8988T (cell line): ENCODE data around the gene CDCA3.
A peak's percentile ranks its signal among the peaks of the same experiment; 100 is the strongest.

Experiments used
- DNase-seq: peaks from one replicate; pipeline ENCODE4 v3.0.0; 2011

CDCA3 gene

DNA sequence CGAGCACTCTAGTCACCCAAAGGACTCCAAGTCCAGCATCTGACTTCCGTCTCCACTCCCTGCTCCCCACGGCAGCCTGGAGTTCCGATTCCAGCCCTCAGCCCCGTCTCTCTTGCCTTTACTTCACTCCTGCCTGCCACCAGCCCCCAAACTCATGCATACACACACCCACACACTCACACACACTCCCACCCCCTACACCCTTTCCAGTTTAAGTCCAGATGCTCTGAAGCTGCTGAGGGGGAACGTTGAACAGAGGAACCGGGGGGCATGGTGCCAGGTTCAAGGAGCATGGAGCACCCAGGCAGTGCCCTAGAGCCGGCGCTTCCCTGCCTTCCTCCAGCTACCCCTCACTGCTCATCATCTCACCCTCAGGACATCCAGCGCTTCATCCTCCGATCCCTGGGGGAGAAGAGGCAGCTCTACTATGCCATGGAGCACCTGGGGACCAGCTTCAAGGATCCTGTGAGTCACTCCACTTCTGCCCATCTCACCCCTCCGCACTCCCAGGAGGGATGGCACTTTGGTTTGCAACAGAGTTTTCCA, 19.6 kb downstream of the CDCA3 start:
- no peak for DNase-seq

DNA sequence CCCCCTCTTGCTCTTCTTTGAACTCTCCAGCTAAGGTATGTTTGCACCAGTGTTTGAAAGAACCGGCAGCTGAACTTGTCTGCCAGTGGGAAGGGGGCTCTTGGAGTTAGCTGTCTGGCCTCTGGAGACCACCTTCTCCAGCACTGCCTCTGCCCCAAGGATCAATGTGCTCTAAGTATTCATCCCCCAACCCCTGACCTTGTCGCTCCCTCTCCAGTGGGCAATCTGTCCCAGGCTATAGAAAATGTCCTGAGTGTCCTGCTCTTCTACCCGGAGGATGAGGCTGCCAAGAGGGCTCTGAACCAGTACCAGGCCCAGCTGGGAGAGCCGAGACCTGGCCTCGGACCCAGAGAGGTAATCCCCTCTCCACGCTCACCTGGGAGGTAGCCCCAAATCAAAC, 20.1 kb downstream of the CDCA3 start:
- no peak for DNase-seq

- DNase-seq: no peak
These were observed 20.7 kb downstream of the CDCA3 start for GRCh38 chr12:6830286-6830890.

DNA sequence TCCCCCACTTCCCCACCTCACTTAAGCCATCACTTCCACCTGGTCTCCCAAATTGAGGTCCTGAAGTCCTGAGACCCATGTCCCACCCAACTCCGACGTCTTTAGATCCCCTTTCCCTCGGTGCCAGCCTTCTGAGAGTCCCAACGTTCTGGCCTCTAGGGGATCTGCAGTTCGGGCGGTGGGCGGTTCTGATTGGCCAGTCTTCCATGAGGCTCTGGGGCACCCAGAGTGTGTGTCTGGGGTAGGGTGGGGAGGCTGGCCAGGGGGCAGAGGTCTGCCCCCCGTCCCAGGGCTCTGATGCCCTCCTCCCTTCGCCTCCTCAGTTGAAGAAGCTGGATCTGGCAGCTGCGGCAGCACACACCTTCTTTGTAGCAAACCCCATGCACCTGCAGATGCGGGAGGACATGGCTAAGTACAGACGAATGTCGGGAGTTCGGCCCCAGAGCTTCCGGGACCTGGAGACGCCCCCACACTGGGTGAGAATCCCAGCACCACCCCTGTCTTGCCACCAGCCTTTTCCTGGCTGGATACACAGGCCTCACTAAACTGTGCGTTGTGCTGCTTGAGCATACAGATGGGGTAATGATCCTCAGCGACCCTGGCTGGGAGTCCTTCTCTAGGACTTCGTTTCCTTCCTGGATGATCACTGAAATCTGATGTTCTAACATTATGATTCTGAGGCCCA, 21.4 kb downstream of the CDCA3 start:
- DNase-seq: no peak

GRCh38 chr12:6828781-6829535, 22.1 kb downstream of the CDCA3 start:
- no peak for DNase-seq

DNA sequence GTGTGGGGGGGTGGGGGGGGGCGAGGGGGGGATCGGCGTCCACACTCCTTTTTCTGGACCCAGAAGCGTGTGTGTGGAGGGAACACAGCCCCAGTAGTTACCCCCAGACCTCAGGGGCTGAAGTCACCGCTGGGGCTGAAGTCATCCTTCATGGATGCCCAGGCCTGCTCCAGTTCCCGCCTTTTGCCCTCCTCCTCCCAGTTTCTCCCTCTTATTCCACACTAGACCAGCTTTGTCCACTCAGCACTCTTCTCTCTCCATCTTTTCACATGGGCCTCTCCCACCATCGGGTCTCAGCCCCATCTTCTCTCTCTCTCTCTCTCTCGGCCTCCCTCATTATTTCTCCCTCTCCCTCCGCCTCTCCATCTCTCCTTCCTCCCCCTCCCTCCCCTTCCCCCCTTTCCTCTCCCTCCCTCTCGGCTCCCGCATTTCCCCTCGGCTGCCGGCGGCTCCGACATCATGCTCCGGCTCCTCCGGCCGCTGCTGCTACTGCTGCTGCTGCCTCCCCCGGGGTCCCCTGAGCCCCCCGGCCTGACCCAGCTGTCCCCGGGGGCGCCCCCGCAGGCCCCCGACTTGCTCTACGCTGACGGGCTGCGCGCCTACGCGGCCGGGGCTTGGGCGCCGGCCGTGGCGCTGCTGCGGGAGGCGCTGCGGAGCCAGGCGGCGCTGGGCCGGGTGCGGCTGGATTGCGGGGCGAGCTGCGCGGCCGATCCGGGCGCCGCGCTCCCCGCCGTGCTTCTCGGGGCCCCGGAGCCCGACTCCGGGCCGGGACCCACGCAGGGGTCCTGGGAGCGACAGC, 22.9 kb downstream of the CDCA3 start, which contains the start of gene P3H3:
Gene P3H3 (plus strand): TSS at position 426 of the 799 bp plus-strand sequence. CDS start 34 bp downstream, at position 460.
- no peak for DNase-seq

DNA sequence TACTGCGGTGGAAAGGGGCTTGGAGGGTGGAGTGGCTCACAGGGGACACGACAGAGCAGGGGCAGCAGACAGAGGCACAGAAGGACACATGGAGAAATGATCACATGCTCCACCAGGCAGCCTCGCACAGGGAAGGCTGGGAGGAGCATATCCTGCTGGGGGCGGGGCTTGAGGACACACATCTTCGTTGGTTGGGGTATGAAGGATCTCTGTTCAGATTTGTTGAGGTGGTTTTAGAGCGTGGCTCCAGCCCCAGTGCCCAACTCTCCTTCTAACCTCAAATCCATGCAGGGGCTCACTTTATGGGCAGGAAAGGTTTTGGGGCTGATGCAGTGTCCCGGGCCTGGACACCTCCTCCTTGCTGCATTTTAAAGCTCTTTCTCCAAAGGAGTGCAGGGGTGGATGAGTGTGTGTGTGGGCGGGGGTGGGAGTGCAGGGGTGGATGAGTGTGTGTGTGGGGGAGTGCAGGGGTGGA, 23.6 kb downstream of the CDCA3 start:
- DNase-seq: peak; percentile 83

DNA sequence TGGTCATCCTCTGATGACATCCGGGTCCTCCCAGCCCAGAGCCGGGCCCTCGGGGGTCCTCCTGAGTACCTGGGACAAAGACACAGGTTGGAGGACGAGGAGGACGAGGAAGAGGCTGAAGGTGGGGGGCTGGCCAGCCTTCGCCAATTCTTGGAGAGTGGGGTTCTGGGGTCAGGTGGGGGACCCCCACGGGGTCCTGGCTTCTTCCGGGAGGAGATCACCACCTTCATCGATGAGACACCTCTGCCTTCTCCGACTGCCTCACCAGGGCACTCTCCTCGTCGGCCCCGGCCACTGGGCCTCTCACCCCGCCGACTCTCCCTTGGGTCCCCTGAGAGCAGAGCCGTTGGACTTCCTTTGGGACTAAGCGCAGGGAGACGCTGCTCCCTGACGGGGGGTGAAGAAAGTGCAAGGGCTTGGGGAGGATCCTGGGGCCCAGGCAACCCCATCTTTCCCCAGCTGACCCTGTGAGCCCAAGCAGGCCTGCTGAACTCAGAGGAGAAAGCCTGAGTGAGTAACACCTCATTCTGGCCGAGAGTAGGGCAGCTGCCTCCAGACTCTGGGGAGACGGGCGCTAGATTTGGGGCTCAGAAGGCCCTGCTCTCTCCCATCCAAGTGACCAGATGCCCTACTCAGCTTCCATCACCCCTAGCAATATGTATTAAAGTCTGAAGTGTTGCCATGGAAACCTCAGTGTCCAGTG, 24.2 kb downstream of the CDCA3 start:
- DNase-seq: no peak

- no peak for DNase-seq
These were observed 24.9 kb downstream of the CDCA3 start for GRCh38 chr12:6826125-6826733.

DNA sequence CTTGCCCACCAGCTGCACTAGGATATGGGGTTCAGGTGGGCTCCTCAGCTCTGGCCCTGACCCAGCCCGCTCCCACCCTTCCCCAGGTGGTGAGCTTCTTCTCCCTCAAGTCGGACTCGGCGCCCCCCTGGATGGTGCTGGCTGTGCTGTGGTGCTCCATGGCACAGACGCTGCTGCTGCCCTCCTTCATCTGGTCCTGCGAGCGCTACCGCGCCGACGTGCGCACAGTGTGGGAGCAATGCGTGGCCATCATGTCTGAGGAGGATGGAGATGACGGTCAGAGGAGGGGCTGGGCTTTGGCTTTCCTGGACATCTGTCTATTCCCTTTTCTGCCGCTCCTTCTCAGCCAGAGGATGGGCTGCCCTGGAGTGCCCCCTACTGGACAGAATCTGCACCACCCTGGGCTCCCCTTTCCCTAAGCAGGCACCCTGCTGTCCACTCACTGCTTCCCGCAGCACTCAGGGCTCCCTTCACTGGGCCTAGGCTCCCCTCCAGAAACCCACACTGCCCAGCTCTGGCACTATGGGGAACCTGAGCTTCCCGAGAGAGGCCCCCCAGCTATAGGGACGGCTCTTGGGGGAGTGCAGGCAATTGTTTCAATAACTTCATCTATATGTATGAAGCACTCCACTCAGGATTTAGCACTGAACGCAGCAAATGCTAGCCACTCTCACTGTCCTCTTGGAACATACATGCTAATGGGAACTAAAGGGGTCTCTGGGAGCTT, 25.5 kb downstream of the CDCA3 start:
- DNase-seq: peak; percentile 96

DNA sequence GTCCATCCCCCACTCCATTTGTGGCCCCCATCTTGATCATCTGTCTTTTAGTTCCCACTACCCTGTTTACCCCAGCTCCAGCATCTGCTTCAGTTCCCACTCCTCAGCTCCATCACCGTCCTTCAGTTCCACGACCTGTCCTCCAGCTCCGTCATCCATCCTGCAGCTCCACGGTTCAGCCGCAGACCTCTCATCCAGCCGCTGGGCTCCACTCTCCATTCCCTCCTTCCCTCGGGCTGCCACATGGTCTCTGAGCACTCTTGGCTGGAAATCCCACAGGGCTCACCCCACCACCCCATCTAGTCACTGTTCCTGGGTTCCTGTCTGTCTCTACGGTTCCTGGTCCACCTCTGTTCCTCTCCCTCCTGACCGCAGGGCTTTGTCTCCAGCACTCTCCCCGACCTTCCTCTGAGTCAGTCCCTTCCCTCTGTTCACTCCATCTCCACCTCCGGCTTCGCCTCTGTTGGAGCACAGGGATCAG, 26.1 kb downstream of the CDCA3 start:
- DNase-seq: no peak

- DNase-seq: no peak
These were observed 26.9 kb downstream of the CDCA3 start for GRCh38 chr12:6824085-6824775.

- DNase-seq: no peak
These were observed 27.7 kb downstream of the CDCA3 start for GRCh38 chr12:6823182-6824084.

- DNase-seq: no peak
These were observed 28.5 kb downstream of the CDCA3 start for GRCh38 chr12:6822426-6823135.

GRCh38 chr12:6821591-6822425, 29.3 kb downstream of the CDCA3 start, which contains the start of gene GPR162:
Gene GPR162, plus strand, starts transcription at chr12:6821821. Its CDS starts 2,078 bp downstream, at chr12:6823899.
- no peak for DNase-seq

DNA sequence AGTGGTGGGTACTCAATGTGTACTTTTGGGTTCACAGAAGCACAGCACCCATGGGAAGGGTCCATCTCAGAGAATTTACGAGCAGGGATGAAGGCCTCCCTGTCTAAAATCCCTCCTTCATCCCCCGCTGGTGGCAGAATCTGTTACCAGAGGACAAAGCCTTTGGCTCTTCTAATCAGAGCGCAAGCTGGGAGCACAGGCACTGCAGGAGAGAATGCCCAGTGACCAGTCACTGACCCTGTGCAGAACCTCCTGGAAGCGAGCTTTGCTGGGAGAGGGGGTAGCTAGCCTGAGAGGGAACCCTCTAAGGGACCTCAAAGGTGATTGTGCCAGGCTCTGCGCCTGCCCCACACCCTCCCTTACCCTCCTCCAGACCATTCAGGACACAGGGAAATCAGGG, 30.9 kb downstream of the CDCA3 start:
- no peak for DNase-seq
